ENCODE results near the gene MDK.

Gene MDK

DNA sequence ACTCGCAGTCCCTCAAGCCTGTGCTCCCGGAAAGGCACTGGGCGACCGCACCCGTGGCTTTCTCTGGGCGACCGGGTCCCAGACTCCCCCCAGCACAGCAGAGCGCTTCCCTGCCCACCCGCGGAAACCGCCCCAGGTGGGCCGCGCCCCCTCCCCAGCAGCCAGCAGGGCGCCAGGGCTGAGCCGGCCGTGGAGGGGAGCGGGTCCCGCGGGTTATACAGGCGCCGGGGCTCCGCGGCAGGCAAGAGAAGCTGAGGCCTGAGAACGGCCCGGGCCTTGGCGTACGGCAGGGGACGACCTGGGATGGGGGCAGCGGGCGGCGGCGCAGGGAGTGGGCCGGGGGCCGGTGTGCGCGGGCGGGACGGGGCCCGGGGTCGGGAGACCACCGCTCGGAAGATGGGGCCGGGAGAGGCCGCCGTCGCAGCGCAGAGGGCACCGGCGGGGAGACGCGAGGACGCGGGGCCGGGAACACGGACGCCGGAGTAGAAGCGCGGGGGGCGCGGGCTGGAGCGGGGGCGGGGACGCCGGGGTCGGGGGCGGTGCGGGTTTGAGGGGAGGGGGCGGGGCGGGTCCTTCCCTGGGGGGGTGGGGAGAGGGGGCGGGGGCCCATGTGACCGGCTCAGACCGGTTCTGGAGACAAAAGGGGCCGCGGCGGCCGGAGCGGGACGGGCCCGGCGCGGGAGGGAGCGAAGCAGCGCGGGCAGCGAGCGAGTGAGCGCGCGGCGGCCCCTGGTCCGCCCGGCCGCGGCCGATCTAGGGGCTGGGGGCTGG is at the start of gene MDK:
TSS of gene MDK (plus strand) at position 622 of the 771 bp plus-strand sequence. CDS start 389 bp downstream, outside the sequence.
- no peak for DNase-seq (ENCODE audit: low read depth)

DNA sequence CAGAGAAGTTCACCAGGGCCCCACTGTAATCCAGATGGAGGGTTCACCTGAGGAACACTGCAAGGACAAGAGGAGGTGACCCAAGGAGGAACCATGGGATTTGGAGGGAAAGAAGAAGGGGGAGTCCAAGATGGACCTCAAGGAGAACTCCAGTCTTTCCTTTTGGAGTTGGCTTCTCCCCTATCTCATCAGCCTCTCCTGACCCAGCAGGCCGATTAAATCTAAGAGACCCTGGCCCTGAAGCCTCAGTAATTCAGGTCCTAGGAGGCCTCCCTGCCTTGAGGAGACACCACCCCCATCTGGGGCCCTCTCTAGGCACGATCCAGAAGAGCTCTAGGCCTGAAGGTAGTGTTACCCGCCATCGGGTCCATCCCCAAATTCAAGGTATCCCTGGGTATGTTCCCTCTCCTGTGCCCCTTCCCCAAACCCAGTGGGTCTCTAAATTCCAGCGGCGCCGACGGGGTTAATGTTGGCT is 49.3 kb upstream of the MDK start:
- no peak for DNase-seq (ENCODE audit: low read depth)

GRCh38 chr11:46332568-46333393 is 48.7 kb upstream of the MDK start:
- DNase-seq (ENCODE audit: low read depth): no peak

- no peak for DNase-seq (ENCODE audit: low read depth)
Observed at GRCh38 chr11:46333394-46333947, 48.0 kb upstream of the MDK start.

DNA sequence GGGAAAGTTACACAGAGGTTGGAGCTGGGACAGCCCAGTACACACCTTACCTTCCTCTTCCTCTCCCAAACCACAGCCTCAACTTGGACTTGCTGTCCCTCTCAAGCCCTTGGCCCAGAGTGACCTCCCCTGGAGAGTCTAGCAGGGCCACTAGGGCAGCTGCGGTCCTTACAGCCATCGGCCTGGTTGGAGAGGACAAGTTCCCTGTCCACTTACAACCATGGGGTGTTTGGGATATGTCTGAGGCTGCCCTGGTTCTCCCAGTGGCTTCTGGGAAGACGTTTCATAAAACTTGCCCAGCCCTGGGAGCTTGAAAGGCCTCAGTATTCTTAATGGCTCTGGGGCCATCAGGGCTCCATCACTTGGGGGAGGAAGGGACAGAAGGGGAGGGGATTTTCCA is 47.3 kb upstream of the MDK start:
- no peak for DNase-seq (ENCODE audit: low read depth)

DNA sequence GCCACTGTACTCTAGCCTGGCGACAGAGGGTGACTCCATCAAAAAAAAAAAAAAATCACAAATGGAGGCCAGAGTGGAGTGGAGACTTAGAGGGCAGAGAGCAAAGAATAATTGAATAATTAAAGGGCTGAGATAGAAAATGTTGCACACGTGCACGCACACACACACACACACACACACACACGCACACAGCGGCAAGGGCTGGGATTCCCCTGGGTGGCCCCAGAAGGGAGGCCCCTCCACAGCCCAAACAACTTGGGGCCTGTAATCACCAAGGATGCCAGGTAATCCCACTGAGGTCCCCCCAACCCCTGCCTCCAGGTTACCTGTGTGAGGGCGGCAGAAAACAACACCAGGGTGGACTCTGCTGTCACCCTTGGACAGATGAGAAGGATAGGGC is 46.2 kb upstream of the MDK start:
- no peak for DNase-seq (ENCODE audit: low read depth)

DNA sequence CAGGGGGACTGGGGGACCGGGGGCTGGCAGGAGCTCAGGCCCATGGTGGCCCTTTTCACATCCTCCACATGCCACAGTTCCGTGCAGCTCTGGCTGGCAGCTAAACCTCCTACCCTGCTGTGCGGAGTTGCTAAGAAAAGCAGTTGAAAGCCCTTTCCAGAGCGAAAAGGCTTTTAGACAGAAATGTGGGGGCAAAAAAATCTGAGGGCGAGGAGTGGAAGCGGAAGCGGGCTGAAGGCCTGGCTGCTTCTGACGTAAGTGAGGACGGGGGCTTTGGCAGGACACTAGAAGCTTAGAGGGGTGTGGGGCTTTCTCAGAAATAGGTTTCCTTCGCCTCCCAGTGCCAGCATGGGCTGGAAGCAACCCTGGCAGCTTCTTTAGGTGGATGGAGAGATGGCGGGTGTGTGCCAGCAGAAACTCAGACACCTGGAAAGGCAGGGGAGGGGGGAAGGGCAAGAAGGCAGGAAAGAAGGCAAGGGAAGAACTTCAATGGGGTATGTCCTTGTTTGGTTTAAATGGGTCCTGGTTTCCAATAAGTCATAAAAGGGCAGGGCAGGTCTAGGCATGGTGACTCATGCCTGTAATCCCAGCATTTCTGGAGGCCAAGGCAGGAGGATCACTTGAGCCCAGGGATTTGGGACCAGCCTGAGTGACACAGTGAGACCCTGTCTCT is 45.4 kb upstream of the MDK start:
- no peak for DNase-seq (ENCODE audit: low read depth)

DNA sequence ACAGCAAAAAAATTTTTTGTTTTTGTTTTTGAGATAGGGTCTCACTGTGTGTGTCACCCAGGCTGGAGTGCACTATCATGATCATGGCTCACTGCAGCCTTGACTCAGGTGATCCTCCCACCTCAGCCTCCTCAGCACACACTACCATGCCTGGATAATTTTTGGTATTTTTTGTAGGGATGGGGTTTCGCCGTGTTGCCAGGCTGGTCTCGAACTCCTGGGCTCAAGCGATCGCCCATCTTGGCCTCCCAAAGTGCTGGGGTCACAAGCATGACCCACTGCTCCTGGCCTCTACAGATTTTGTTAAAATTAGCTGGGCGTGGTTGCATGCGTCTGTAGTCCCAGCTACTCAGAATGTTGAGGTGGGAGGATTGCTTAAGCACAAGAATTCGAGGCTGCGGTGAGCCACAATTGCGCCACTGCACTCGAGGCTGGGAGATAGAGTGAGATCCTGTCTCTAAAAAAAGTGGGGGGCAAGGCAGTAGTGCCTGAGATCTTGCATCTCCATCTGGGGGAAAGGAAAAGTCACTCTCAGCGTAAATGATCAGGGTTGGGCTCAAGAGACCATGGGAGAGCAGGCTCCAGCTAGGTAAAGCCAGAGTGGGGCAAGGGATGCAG is 44.8 kb upstream of the MDK start:
- DNase-seq (ENCODE audit: low read depth): no peak

DNA sequence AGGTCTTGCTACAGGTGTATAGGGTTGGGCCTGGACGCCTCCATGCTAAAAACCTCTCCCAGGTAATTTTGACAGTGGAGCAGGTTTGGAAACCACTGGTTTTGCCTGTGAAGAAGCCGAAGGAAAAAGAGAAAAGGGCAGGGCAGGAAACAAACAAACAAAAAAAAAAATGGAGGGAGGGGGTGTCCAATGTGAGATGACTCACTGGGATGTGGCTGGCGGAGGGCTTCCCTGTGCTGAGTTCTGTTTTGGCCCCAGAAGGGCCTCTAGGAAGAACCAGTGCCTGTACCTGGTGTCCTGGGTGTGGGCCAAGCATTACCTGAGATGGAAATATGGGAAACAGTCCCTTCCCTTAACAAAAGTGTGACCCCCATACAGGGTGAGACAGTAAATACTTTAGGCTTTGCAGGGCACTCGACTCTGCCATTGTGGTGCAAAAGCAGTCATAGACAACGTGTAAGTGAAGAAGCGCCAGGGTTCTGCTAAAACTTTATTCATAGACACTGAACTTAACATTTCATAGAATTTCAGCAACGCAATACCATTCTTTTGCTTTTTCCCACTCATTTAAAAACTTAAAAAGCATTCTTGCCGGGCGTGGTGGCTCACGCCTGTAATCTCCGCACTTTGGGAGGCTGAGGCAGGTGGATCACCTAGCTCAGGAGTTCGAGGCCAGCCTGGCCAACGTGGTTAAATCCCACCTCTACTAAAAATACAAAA is 43.7 kb upstream of the MDK start:
- no peak for DNase-seq (ENCODE audit: low read depth)

DNA sequence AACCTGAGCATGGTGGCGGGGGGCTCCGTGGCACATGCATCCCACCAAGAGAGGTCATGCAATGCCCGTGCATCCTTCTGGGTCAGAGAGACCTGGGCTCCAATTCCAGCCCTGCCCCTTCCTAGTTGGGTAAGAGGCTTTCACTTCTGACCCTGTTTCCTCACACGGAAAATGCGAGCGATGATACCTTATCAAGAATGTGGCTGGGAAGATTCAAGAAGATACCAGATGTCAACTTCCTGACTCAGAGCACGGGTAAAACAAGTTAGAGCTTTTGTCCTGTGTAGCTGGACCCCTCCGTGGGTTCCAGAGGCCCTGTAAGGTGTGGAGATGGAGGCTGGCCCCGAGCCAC is 42.9 kb upstream of the MDK start:
- DNase-seq (ENCODE audit: low read depth): no peak

- no peak for DNase-seq (ENCODE audit: low read depth)
Observed at GRCh38 chr11:46338988-46339666, 42.3 kb upstream of the MDK start.

- no peak for DNase-seq (ENCODE audit: low read depth)
Observed at GRCh38 chr11:46339816-46340215, 41.7 kb upstream of the MDK start.

- no peak for DNase-seq (ENCODE audit: low read depth)
Observed at GRCh38 chr11:46341454-46341853, 40.0 kb upstream of the MDK start.

GRCh38 chr11:46342239-46342638 is 39.2 kb upstream of the MDK start:
- no peak for DNase-seq (ENCODE audit: low read depth)

- DNase-seq (ENCODE audit: low read depth): no peak
Observed at GRCh38 chr11:46343520-46343919, 37.9 kb upstream of the MDK start.

DNA sequence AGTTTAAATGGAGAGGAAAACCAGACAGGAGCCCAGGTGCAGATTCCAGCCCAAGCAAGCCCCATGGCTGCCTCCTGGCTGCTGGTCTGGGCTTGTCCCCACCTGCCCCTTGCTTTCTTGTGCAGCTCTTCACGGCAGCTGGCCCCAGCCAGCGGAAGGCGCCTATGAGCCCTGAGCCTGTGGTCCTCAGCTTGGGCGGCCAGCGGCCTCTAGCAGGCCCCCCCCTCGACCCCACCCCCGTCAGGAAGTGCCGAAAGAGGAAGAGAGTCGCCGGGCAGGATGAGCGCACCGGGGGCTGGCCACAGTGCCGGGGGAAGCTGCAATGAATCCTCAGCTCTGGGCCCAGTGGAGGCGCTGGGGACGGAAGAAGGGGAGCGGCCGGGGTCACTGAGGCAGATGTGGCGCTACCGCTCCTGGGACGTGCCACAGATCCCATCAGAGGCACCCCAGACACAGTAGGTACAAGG is 36.3 kb upstream of the MDK start:
- no peak for DNase-seq (ENCODE audit: low read depth)

GRCh38 chr11:46345881-46346484 is 35.5 kb upstream of the MDK start:
- DNase-seq (ENCODE audit: low read depth): no peak

GRCh38 chr11:46346886-46347636 is 34.4 kb upstream of the MDK start, which contains the start of gene DGKZ:
Gene DGKZ (plus strand): TSS chr11:46347463. CDS start chr11:46347660, 197 bp downstream.
- peak; percentile 86 for DNase-seq (ENCODE audit: low read depth)

DNA sequence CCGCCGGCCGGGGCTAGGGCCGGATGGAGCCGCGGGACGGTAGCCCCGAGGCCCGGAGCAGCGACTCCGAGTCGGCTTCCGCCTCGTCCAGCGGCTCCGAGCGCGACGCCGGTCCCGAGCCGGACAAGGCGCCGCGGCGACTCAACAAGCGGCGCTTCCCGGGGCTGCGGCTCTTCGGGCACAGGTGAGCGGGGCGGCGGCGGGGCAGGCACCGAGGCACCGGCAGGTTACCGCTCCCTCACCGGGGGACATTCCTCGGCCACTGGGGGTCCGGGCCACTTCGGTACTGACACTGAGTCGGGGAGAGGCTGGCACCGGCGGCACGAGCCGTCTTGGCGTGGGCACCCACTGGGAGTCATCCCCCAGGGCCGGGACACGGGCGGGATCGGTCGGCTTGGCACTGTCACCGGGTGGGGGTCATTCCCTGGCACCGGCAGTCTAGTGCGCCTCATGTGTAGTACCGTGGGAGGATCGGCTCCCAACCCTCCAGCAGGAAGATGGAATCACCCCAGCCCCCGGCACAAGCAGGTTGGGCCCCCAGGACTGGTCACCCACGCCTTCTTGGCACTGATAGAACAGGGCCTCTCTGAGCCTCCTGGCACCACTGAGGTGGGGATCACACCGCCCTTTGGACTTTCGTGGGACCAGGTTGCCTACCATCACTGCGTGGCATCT is 33.7 kb upstream of the MDK start:
- no peak for DNase-seq (ENCODE audit: low read depth)

All from activated T-cell treated with anti-CD3 and anti-CD28 coated beads for 24 hours (primary cell).